Endothelial cell of umbilical vein (primary cell): Measurements from ENCODE around the gene PARS2. TPM values are rescaled to one million over a fixed set of nuclear protein-coding genes. Genes with fewer than 3 reads are reported as not detected.

Experiments
- BruUV-seq: library from RNA; stranded (reverse); fragments of 400-500 nt; replicated peaks from 2 replicates; lab custom pipeline; 2021; lab: Mats Ljungman, UMichigan
- CTCF ChIA-PET: fragments of 300-600, 350-600 bp; sonication (Branson Sonifier 250); formaldehyde crosslinking; loops from one replicate; lab custom pipeline; 2021; ENCODE audit warnings: antibody characterized with exemption, inconsistent platforms; lab: Charles Lee
- POLR2A ChIA-PET: fragments of 300-600, 350-600 bp; sonication (Branson Sonifier 250); formaldehyde crosslinking; loops from one replicate; lab custom pipeline; 2021; ENCODE audit warnings: antibody characterized with exemption, inconsistent platforms; lab: Charles Lee
- DNase-seq: peaks from one replicate; pipeline ENCODE4 v3.0.0-alpha.2; 2011; ENCODE audit warnings: low read depth, low spot score
- FAIRE-seq: peaks from 2 replicates; lab custom pipeline; 2011; peaks lifted over from hg19 to GRCh38; lab: Jason Lieb, UNC
- H2AFZ ChIP-seq: 2 replicates; pipeline ENCODE4 v1.6.0; 2012; ENCODE audit warnings: low read depth, low read length, control low read depth, inconsistent platforms
- H3K27ac ChIP-seq: 2 replicates; pipeline ENCODE4 v1.5.1; 2011; ENCODE audit warnings: low read depth, mild to moderate bottlenecking, control low read depth, low read length, moderate library complexity; ENCODE audit not compliant: insufficient read depth
- H3K27me3 ChIP-seq, 2 experiments: 2 replicates each; pipeline versions ENCODE4 v1.6.0 to v1.6.1; 2011; ENCODE audit warnings: low read length in 2 of 2, mixed read lengths in 1 of 2; ENCODE audit not compliant: control insufficient read depth in 2 of 2, insufficient read depth in 2 of 2
- H3K36me3 ChIP-seq, 2 experiments: 2 replicates in 1 of 2; 3 replicates in 1 of 2; pipeline ENCODE4 v1.5.1; 2011; ENCODE audit warnings: low read length in 2 of 2, mild to moderate bottlenecking in 1 of 2, moderate library complexity in 1 of 2; ENCODE audit not compliant: control insufficient read depth in 2 of 2, insufficient read depth in 2 of 2; ENCODE audit errors: extremely low read depth in 1 of 2
- H3K4me1 ChIP-seq: 3 replicates; pipeline ENCODE4 v1.5.1; 2011; ENCODE audit warnings: mild to moderate bottlenecking, low read length; ENCODE audit not compliant: control insufficient read depth, insufficient read depth; ENCODE audit errors: extremely low read depth
- H3K4me2 ChIP-seq: 2 replicates; pipeline ENCODE4 v1.6.1; 2011; ENCODE audit warnings: low read length, control low read depth, mixed read lengths; ENCODE audit not compliant: insufficient read depth
- H3K4me3 ChIP-seq, 3 experiments: fragments of 200-600 bp in 1 of 3; sonication (generic), shearing (Covaris generic) in 1 of 3; replicated peaks in 1 of 3; 2 replicates each; pipeline ENCODE4 v1.5.1; 2011 to 2016; ENCODE audit warnings: control low read depth in 3 of 3, low read length in 3 of 3, mild to moderate bottlenecking in 2 of 3, inconsistent platforms in 1 of 3, low read depth in 1 of 3, moderate library complexity in 1 of 3; ENCODE audit not compliant: insufficient read depth in 1 of 3
- H3K79me2 ChIP-seq: 2 replicates; pipeline ENCODE4 v1.6.0; 2012; ENCODE audit warnings: low read length, inconsistent platforms; ENCODE audit not compliant: control insufficient read depth, insufficient read depth
- H3K9ac ChIP-seq: replicated peaks from 2 replicates; pipeline ENCODE3; 2011; ENCODE audit warnings: low read length, control low read depth; ENCODE audit not compliant: insufficient read depth; ENCODE audit errors: extremely low read depth
- H3K9me1 ChIP-seq: replicated peaks from 3 replicates; pipeline ENCODE4 v1.6.0; 2011; ENCODE audit warnings: mild to moderate bottlenecking, low read length; ENCODE audit not compliant: control insufficient read depth, insufficient read depth; ENCODE audit errors: extremely low read depth
- H3K9me3 ChIP-seq: replicated peaks from 2 replicates; pipeline ENCODE4 v1.5.1; 2012; ENCODE audit warnings: low read length, inconsistent platforms; ENCODE audit not compliant: control insufficient read depth, insufficient read depth
- H4K20me1 ChIP-seq: replicated peaks from 2 replicates; pipeline ENCODE3; 2011; ENCODE audit warnings: mild to moderate bottlenecking, low read length; ENCODE audit not compliant: control insufficient read depth, insufficient read depth; ENCODE audit errors: extremely low read depth
- EZH2 ChIP-seq: IDR thresholded peaks from 2 replicates; pipeline ENCODE4 v1.6.1; 2012; ENCODE audit warnings: borderline replicate concordance, low read depth, mild to moderate bottlenecking, moderate library complexity, low read length, inconsistent platforms; ENCODE audit not compliant: severe bottlenecking
- FOS ChIP-seq: IDR thresholded peaks from 2 replicates; pipeline ENCODE4 v1.6.1; 2011; ENCODE audit warnings: mild to moderate bottlenecking, low read length, moderate library complexity, borderline replicate concordance; ENCODE audit not compliant: insufficient read depth
- GATA2 ChIP-seq: IDR thresholded peaks from 2 replicates; pipeline ENCODE4 v1.7.0; 2011; ENCODE audit warnings: low read depth, mild to moderate bottlenecking, moderate library complexity, mixed read lengths, low read length; ENCODE audit not compliant: insufficient read length, insufficient read depth
- JUN ChIP-seq: IDR thresholded peaks from 2 replicates; pipeline ENCODE4 v1.6.1; 2011; ENCODE audit warnings: borderline replicate concordance, low read depth; ENCODE audit not compliant: insufficient read length, insufficient read depth
- MYC ChIP-seq: IDR thresholded peaks from one replicate; pipeline ENCODE4 v1.6.1; 2011; ENCODE audit warnings: mild to moderate bottlenecking, low read depth, low read length
- POLR2A ChIP-seq: IDR thresholded peaks from 2 replicates; pipeline ENCODE4 v1.6.1; 2012; ENCODE audit warnings: low read depth, mild to moderate bottlenecking, control low read depth, low read length
- POLR2AphosphoS5 ChIP-seq: IDR thresholded peaks from 2 replicates; pipeline ENCODE4 v1.6.1; 2012; ENCODE audit warnings: low read depth, mild to moderate bottlenecking, control low read depth, low read length, moderate library complexity; ENCODE audit not compliant: insufficient read depth
- dilution Hi-C: fragments of 300-500 bp; cut with MboI; formaldehyde crosslinking; loops from one replicate; pipeline ENCODE4 v1.15.0; 2019; ENCODE audit warnings: low sequenced_read_pairs; ENCODE audit not compliant: extremely low pct_ligation_motif_present
- intact Hi-C: fragments of 100-400 bp; cut with micrococcal nuclease; formaldehyde crosslinking; loops from one replicate; pipeline ENCODE4 v1.10.0; 2022
- polyA plus RNA-seq, 4 experiments: library from polyadenylated mRNA; depleted of rRNA in 3 of 4; stranded (reverse) in 3 of 4; unstranded in 1 of 4; fragments of >200 nt; gene quantifications; 2 replicates each; pipeline versions ENCODE4 v1.2.1 to v1.2.3, GENCODE V29; 2011 to 2012; ENCODE audit warnings: missing spikeins in 1 of 4
- total RNA-seq: library from RNA; stranded (reverse); gene quantifications from 2 replicates; pipeline ENCODE4 v1.2.3, GENCODE V29; 2021
- TF ChIP-seq, protein P1 (sequence below), 2 donors: IDR thresholded peaks; 1 replicate in 1 of 2; 2 replicates in 1 of 2; pipeline ENCODE4 v1.5.1; 2011; ENCODE audit warnings: low read length in 2 of 2, mild to moderate bottlenecking in 2 of 2, moderate library complexity in 2 of 2, control low read depth in 1 of 2, inconsistent platforms in 1 of 2, low read depth in 1 of 2; ENCODE audit not compliant: insufficient read depth in 1 of 2; ENCODE audit errors: extremely low read depth in 1 of 2
- TF ChIP-seq, protein P2 (sequence below): IDR thresholded peaks from 2 replicates; pipeline ENCODE4 v1.6.1; 2011; ENCODE audit not compliant: insufficient read depth, insufficient read length

Gene PARS2
- total and polyA plus RNA-seq, 2 donors (not counting 3 experiments of a cell fraction or from before 2014, with no cell fraction given) = 2.0 to 3.8 TPM

DNA sequence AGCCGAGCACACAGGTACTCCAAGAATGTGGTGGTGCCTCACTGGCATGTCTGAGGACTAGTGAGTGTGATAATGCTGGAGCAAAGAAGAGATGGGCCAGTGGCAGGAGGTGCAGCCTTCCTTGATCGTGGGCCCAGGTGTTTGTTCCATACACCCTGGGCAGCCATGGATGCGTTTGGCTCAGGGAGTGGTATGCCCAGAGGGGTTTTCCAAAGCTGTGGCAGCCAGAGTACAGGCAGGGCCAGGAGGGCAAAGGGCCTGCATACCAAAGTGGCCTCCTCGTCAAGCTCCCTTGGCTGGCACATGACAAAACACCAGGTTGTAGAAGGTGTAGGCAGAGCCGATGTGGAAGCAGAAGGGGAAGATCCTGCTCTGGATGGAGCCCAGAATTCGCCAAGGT is 19.0 kb downstream of the PARS2 start:
- peaks cover 0 to 14% of the 10 kb centered on the region in 2 experiments for H3K36me3 ChIP-seq
- H3K4me3 ChIP-seq = no peak overlapping the region
- FAIRE-seq = no peak
- H3K27ac ChIP-seq = no peak overlapping the region
- dilution Hi-C loops = no loop called here
- H3K27me3 ChIP-seq = no peaks in the 10 kb centered on the region
- no peaks in the 10 kb centered on the region for H4K20me1 ChIP-seq
- H3K4me2 ChIP-seq = no peak overlapping the region
- no peaks in the 10 kb centered on the region for H3K9me1 ChIP-seq
- POLR2A ChIA-PET = no interaction called here
- H3K9ac ChIP-seq = no peak overlapping the region
- no TSS peak for BruUV-seq
- H2AFZ ChIP-seq = no peak overlapping the region
- no peaks in the 10 kb centered on the region for H3K9me3 ChIP-seq
- TF ChIP-seq POLR2AphosphoS5 (no peak), FOS (no peak), POLR2A (no peak), GATA2 (no peak), EZH2 (no peak), MYC (no peak), JUN (no peak)
- TF ChIP-seq, protein P1, sequence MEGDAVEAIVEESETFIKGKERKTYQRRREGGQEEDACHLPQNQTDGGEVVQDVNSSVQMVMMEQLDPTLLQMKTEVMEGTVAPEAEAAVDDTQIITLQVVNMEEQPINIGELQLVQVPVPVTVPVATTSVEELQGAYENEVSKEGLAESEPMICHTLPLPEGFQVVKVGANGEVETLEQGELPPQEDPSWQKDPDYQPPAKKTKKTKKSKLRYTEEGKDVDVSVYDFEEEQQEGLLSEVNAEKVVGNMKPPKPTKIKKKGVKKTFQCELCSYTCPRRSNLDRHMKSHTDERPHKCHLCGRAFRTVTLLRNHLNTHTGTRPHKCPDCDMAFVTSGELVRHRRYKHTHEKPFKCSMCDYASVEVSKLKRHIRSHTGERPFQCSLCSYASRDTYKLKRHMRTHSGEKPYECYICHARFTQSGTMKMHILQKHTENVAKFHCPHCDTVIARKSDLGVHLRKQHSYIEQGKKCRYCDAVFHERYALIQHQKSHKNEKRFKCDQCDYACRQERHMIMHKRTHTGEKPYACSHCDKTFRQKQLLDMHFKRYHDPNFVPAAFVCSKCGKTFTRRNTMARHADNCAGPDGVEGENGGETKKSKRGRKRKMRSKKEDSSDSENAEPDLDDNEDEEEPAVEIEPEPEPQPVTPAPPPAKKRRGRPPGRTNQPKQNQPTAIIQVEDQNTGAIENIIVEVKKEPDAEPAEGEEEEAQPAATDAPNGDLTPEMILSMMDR (IDR thresholded peaks at IDR 0.05; ENCODE audit: extremely low read depth in 1 of 2, insufficient read depth in 1 of 2, low read depth in 1 of 2, low read length in 2 of 2) = no peak
- TF ChIP-seq, protein P2, sequence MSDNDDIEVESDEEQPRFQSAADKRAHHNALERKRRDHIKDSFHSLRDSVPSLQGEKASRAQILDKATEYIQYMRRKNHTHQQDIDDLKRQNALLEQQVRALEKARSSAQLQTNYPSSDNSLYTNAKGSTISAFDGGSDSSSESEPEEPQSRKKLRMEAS = no peak
- DNase-seq = no peak
- CTCF ChIA-PET = interaction anchor here (1.4 to 1.7 kb wide), 2 partner anchors 10 to 17 kb away, joined by 3 to 5 read pairs; no protein-coding TSS in a partner anchor
- intact Hi-C loops = no loop called here
- H3K4me1 ChIP-seq = no peaks in the 10 kb centered on the region
- no peaks in the 10 kb centered on the region for H3K79me2 ChIP-seq
